GM23338 (cell line): ENCODE data around the gene PTPRF. TPM values are rescaled to one million over a fixed set of nuclear protein-coding genes. Genes with fewer than 3 reads are reported as not detected.
"Not testable (repeated sequence)": the region's sequence is repeated elsewhere in the genome, so short reads cannot be mapped to it uniquely, and the experiment has no call there.

ENCODE experiments used
- ATAC-seq: fragments of 200-7000 bp; cut with Tn5 transposase; 3 replicates; pipeline ENCODE4 v1.9.1; 2020
- DNase-seq: peaks from one replicate; pipeline ENCODE4 v3.0.0-alpha.2; 2015; ENCODE audit warnings: low spot score
- H2AFZ ChIP-seq: fragments of 200-600 bp; sonication (generic); 2 replicates; pipeline ENCODE4 v1.8.0; 2016; ENCODE audit warnings: antibody characterized with exemption, mild to moderate bottlenecking, moderate library complexity
- H3F3A ChIP-seq: fragments of 200-600 bp; sonication (generic); replicated peaks from 2 replicates; pipeline ENCODE4 v1.8.0; 2017; ENCODE audit warnings: antibody characterized with exemption, mixed run types, low read depth
- H3K27ac ChIP-seq: fragments of 200-600 bp; sonication (generic); 2 replicates; pipeline ENCODE4 v1.6.1; 2016; ENCODE audit warnings: low read depth
- H3K27me3 ChIP-seq: fragments of 200-600 bp; sonication (generic); 2 replicates; pipeline ENCODE4 v1.8.0; 2016; ENCODE audit warnings: mild to moderate bottlenecking, mixed run types, moderate library complexity; ENCODE audit not compliant: insufficient read depth
- H3K36me3 ChIP-seq: fragments of 200-600 bp; sonication (generic); 2 replicates; pipeline ENCODE4 v1.8.0; 2016; ENCODE audit warnings: mild to moderate bottlenecking; ENCODE audit not compliant: insufficient read depth
- H3K4me1 ChIP-seq: fragments of 200-600 bp; sonication (generic); 2 replicates; pipeline ENCODE4 v1.8.0; 2016; ENCODE audit warnings: mild to moderate bottlenecking, moderate library complexity; ENCODE audit not compliant: insufficient read depth
- H3K4me2 ChIP-seq: fragments of 200-600 bp; sonication (generic); 2 replicates; pipeline ENCODE4 v1.7.1; 2017; ENCODE audit warnings: mixed run types
- H3K4me3 ChIP-seq: fragments of 200-600 bp; sonication (generic); 2 replicates; pipeline ENCODE4 v1.6.1; 2016; ENCODE audit warnings: mixed run types
- H3K79me2 ChIP-seq: fragments of 200-600 bp; sonication (generic); replicated peaks from 2 replicates; pipeline ENCODE4 v1.8.0; 2017; ENCODE audit warnings: mild to moderate bottlenecking; ENCODE audit not compliant: insufficient read depth
- H3K9me2 ChIP-seq: fragments of 200-600 bp; sonication (generic); 2 replicates; pipeline ENCODE4 v1.8.0; 2017; ENCODE audit not compliant: insufficient read depth
- H4K20me1 ChIP-seq: fragments of 200-600 bp; sonication (generic); replicated peaks from 2 replicates; pipeline ENCODE4 v1.8.0; 2017; ENCODE audit warnings: mild to moderate bottlenecking; ENCODE audit not compliant: insufficient read depth
- H3K27ac Mint-ChIP-seq: 2 replicates; pipeline ENCODE4 v1.8.0; 2020; ENCODE audit warnings: inconsistent platforms, mild to moderate bottlenecking, moderate library complexity, mixed read lengths
- H3K27me3 Mint-ChIP-seq: 3 replicates; pipeline ENCODE4 v1.8.0; 2022; ENCODE audit warnings: low read depth, mild to moderate bottlenecking, moderate library complexity, mixed read lengths, inconsistent platforms; ENCODE audit not compliant: insufficient read depth, poor library complexity
- H3K36me3 Mint-ChIP-seq: 3 replicates; pipeline ENCODE4 v1.8.0; 2021; ENCODE audit warnings: low read depth, mild to moderate bottlenecking, inconsistent platforms, moderate library complexity, mixed read lengths
- H3K4me1 Mint-ChIP-seq: 3 replicates; pipeline ENCODE4 v1.8.0; 2020; ENCODE audit warnings: mild to moderate bottlenecking, inconsistent platforms, mixed read lengths
- H3K4me3 Mint-ChIP-seq: 3 replicates; pipeline ENCODE4 v1.8.0; 2021; ENCODE audit warnings: moderate library complexity, mild to moderate bottlenecking, inconsistent platforms, mixed read lengths
- H3K9me3 Mint-ChIP-seq: 3 replicates; pipeline ENCODE4 v1.8.0; 2020; ENCODE audit warnings: moderate library complexity, mild to moderate bottlenecking, inconsistent platforms, mixed read lengths
- EZH2 ChIP-seq: fragments of 200-600 bp; sonication (generic); IDR thresholded peaks from one replicate; pipeline ENCODE4 v1.8.0; 2017; ENCODE audit warnings: antibody characterized with exemption, mild to moderate bottlenecking, low read depth; ENCODE audit not compliant: unreplicated experiment
- POLR2AphosphoS5 ChIP-seq: IDR thresholded peaks from 2 replicates; pipeline ENCODE4 v1.6.1; 2016; ENCODE audit warnings: antibody characterized with exemption, low read depth
- ZNF114 ChIP-seq: fragments of 250-450 bp; sonication (Bioruptor Pico); IDR thresholded peaks from 2 replicates; pipeline ENCODE4 v1.5.0; 2020; ENCODE audit warnings: mild to moderate bottlenecking, moderate library complexity
- polyA plus RNA-seq: library from polyadenylated mRNA; unstranded; fragments of >200 nt; fragmentation: Nextera tagmentation; extraction: Ambion mirVana; gene quantifications from 2 replicates; pipeline ENCODE4 v1.2.1, GENCODE V29; 2016
- total RNA-seq: library from RNA; depleted of rRNA; stranded (reverse); fragments of >200 nt; shearing (Covaris generic); gene quantifications from 2 replicates; pipeline ENCODE4 v1.2.3, GENCODE V29; 2014

The PTPRF gene
- total and polyA plus RNA-seq, 2 experiments from 2014 or later = 52.4 to 173 TPM

- ATAC-seq = no peak
- Mint-ChIP-seq H3K9me3 (no peaks in the 10 kb centered on the region; the same call in 2 of the 3 replicates), H3K4me1 (peaks cover 88% of the 10 kb centered on the region), H3K36me3 (peaks cover 34% of the 10 kb centered on the region), H3K27me3 (peaks cover 17% of the 10 kb centered on the region), H3K4me3 (no peak overlapping the region), H3K27ac (peak overlapping the region; percentile 95)
- H3K27me3 ChIP-seq = no peaks in the 10 kb centered on the region
- H3K9me2 ChIP-seq = no peaks in the 10 kb centered on the region
- no peak overlapping the region; the same call in 1 of the 2 replicates for H3K4me2 ChIP-seq
- H3K27ac ChIP-seq = peak overlapping the region; percentile 98
- H3K4me3 ChIP-seq = no peak overlapping the region
- H3F3A ChIP-seq = peaks cover 8% of the 10 kb centered on the region
- TF ChIP-seq ZNF114 (CRISPR knock-in tag) = no peak
- H3K4me1 ChIP-seq = peaks cover 70% of the 10 kb centered on the region
- peaks cover 43% of the 10 kb centered on the region for H3K79me2 ChIP-seq
- peak; percentile 35 for DNase-seq
- H2AFZ ChIP-seq = no peak overlapping the region
- H4K20me1 ChIP-seq = peaks cover 12% of the 10 kb centered on the region
- peaks cover 5% of the 10 kb centered on the region; the same call in 1 of the 2 replicates for H3K36me3 ChIP-seq
Measured at GRCh38 chr1:43548285-43549271, 17.9 kb downstream of the PTPRF start.

GRCh38 chr1:43549394-43549793, 18.7 kb downstream of the PTPRF start:
- DNase-seq, H3K9me2 ChIP-seq, H3K27me3 ChIP-seq, H3K36me3 ChIP-seq, H2AFZ ChIP-seq, H3K9me3 Mint-ChIP-seq, H4K20me1 ChIP-seq, ATAC-seq: not testable (repeated sequence)
- peaks cover 22% of the 10 kb centered on the region for H3K27me3 Mint-ChIP-seq
- peaks cover 41% of the 10 kb centered on the region for H3K36me3 Mint-ChIP-seq
- peak overlapping the region; percentile 95 for H3K27ac Mint-ChIP-seq
- peaks cover 93% of the 10 kb centered on the region for H3K4me1 Mint-ChIP-seq
- peak overlapping the region; percentile 59 for H3K4me3 Mint-ChIP-seq
- H3K4me3 ChIP-seq = peak overlapping the region; percentile 56
- peak overlapping the region; percentile 98 for H3K27ac ChIP-seq
- peaks cover 13% of the 10 kb centered on the region for H3F3A ChIP-seq
- H3K79me2 ChIP-seq = peaks cover 43% of the 10 kb centered on the region
- peaks cover 70% of the 10 kb centered on the region for H3K4me1 ChIP-seq
- H3K4me2 ChIP-seq = peak overlapping the region; percentile 81

DNA sequence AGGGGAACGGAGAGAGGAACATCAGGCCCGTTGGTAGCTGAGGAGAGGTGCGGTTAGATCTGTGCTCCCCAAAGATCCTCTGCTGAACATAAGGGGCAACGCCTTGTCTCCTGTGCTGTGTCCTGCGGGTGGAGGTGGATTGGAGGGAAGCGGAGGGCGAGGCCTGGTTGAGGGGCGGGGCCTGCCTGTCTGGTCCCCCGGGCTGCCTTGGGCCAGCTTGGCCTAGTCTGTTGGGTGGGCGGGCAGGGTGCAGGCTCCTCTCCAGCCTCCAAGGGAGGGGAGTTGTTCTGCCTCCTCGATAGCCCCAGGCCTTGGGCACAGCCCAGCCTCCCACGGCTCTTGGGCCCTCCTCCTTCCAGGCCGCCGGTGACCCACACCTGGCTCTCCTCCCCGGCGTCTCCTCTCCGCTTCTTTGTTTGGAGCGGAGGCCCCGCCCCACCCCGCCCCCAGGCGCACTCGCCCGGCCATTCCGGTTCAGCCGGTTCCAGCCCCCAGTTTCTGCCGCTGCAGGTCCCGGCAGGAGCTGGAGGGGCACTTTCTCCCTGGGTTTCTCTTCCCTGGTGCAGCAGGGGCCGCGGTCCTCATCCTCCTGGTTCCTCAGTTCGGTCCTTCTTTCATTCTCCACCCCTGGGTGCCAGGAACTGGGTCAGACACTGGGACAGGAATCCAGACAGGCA, 19.4 kb downstream of the PTPRF start:
- peaks cover 64% of the 10 kb centered on the region for H3K4me1 ChIP-seq
- H3K4me2 ChIP-seq = peak overlapping the region; percentile 81
- no peaks in the 10 kb centered on the region; the same call in 2 of the 3 replicates for H3K9me3 Mint-ChIP-seq
- H3K4me3 ChIP-seq = peak overlapping the region; percentile 56
- peaks cover 48% of the 10 kb centered on the region for H3K36me3 Mint-ChIP-seq
- H3K4me3 Mint-ChIP-seq = peak overlapping the region; percentile 67
- TF ChIP-seq EZH2 = no peak
- peak; percentile 50 for TF ChIP-seq POLR2AphosphoS5
- peaks cover 22% of the 10 kb centered on the region for H3K27me3 Mint-ChIP-seq
- H3K27ac ChIP-seq = peak overlapping the region; percentile 98
- DNase-seq (peak; percentile 97), ATAC-seq (peak; percentile 78)
- peaks cover 43% of the 10 kb centered on the region for H3K79me2 ChIP-seq
- H3K27ac Mint-ChIP-seq = peak overlapping the region; percentile 99
- H3K27me3 ChIP-seq = no peaks in the 10 kb centered on the region
- no peak overlapping the region for H2AFZ ChIP-seq
- no peaks in the 10 kb centered on the region for H3K9me2 ChIP-seq
- peaks cover 6% of the 10 kb centered on the region; the same call in 1 of the 2 replicates for H4K20me1 ChIP-seq
- peaks cover 88% of the 10 kb centered on the region for H3K4me1 Mint-ChIP-seq
- H3K36me3 ChIP-seq = peaks cover 5% of the 10 kb centered on the region
- H3F3A ChIP-seq = peaks cover 13% of the 10 kb centered on the region
